H1 (cell line): ENCODE measurements around the gene CRELD1.

Experiments
- CEBPB ChIP-seq: IDR thresholded peaks from 2 replicates; pipeline ENCODE4 v1.6.1; 2012; ENCODE audit warnings: low read depth, low read length
- CREB1 ChIP-seq: IDR thresholded peaks from 2 replicates; pipeline ENCODE4 v1.6.1; 2012; ENCODE audit warnings: inconsistent platforms
- HDAC2 ChIP-seq, 2 experiments: fragments of 300-600 bp in 1 of 2; sonication (generic) in 1 of 2; IDR thresholded peaks; 2 replicates each; pipeline ENCODE4 v1.6.1; 2011 to 2012; ENCODE audit warnings: low read depth in 2 of 2, low read length in 2 of 2, mild to moderate bottlenecking in 2 of 2, moderate library complexity in 2 of 2, borderline replicate concordance in 1 of 2, inconsistent platforms in 1 of 2
- JUND ChIP-seq: IDR thresholded peaks from 2 replicates; pipeline ENCODE4 v1.6.1; 2011; ENCODE audit warnings: mild to moderate bottlenecking, improper control_type of control experiment, low read length
- MAFK ChIP-seq: IDR thresholded peaks from 2 replicates; pipeline ENCODE4 v1.6.1; 2012; ENCODE audit warnings: low read depth, mild to moderate bottlenecking, improper control_type of control experiment, low read length
- POLR2A ChIP-seq, 2 experiments: IDR thresholded peaks; 1 replicate in 1 of 2; 2 replicates in 1 of 2; pipeline ENCODE4 v1.6.1; 2011; ENCODE audit warnings: low read depth in 2 of 2, low read length in 2 of 2, mild to moderate bottlenecking in 2 of 2; ENCODE audit errors: control extremely low read depth in 1 of 2
- SRF ChIP-seq: IDR thresholded peaks from 2 replicates; pipeline ENCODE4 v1.6.1; 2011; ENCODE audit warnings: mild to moderate bottlenecking, low read depth, low read length, moderate library complexity
- TAF1 ChIP-seq: IDR thresholded peaks from 2 replicates; pipeline ENCODE4 v1.6.1; 2011; ENCODE audit warnings: mild to moderate bottlenecking, low read depth, low read length
- TF ChIP-seq, protein P1 (sequence below), 3 experiments: IDR thresholded peaks; 1 replicate in 2 of 3; 2 replicates in 1 of 3; pipeline versions ENCODE4 v1.5.1 to v1.6.1; 2011; ENCODE audit warnings: low read length in 3 of 3, mild to moderate bottlenecking in 3 of 3, inconsistent platforms in 2 of 3, low read depth in 1 of 3, moderate library complexity in 1 of 3; ENCODE audit not compliant: insufficient read depth in 1 of 3; ENCODE audit errors: control extremely low read depth in 1 of 3

DNA sequence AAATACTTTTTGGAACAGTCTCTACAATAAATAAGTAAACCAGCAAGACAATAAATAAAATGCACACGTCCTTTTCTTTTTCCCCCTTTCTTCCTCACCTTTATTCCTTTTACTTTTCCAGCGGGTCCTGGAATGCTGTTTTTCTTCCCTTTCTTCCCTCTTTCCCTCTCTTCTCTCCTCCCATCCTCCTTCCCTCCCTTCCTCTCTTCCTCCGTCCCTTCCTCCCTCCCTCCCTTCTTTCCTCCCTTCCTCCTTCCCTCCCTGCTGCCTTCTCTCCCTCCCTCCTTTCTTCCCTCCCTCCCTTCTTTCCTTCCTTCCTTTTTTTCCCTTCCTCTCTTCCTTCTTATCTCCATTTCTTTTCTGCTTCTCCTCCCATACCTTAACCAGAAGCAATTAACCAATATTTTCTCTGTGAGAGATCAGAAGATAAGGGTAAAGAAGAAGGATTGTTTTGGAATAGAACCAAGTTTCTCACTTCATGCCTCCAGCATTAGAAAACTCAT is 34.3 kb upstream of the CRELD1 start:
- no peak for TF ChIP-seq CREB1
- no peak for TF ChIP-seq SRF
- no peak for TF ChIP-seq TAF1
- no peak for TF ChIP-seq JUND
- TF ChIP-seq, protein P1, sequence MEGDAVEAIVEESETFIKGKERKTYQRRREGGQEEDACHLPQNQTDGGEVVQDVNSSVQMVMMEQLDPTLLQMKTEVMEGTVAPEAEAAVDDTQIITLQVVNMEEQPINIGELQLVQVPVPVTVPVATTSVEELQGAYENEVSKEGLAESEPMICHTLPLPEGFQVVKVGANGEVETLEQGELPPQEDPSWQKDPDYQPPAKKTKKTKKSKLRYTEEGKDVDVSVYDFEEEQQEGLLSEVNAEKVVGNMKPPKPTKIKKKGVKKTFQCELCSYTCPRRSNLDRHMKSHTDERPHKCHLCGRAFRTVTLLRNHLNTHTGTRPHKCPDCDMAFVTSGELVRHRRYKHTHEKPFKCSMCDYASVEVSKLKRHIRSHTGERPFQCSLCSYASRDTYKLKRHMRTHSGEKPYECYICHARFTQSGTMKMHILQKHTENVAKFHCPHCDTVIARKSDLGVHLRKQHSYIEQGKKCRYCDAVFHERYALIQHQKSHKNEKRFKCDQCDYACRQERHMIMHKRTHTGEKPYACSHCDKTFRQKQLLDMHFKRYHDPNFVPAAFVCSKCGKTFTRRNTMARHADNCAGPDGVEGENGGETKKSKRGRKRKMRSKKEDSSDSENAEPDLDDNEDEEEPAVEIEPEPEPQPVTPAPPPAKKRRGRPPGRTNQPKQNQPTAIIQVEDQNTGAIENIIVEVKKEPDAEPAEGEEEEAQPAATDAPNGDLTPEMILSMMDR (IDR thresholded peaks at IDR 0.05; ENCODE audit: control extremely low read depth in 1 of 3, insufficient read depth in 1 of 3, low read depth in 1 of 3, low read length in 3 of 3), result no peak
- TF ChIP-seq MAFK, result no peak
- no peak for TF ChIP-seq HDAC2 (IDR thresholded peaks at IDR 0.05; ENCODE audit: borderline replicate concordance in 1 of 2, low read depth in 2 of 2, low read length in 2 of 2)
- no peak for TF ChIP-seq POLR2A (IDR thresholded peaks at IDR 0.05; ENCODE audit: control extremely low read depth in 1 of 2, low read depth in 2 of 2, low read length in 2 of 2)
- TF ChIP-seq CEBPB, result no peak
